Keratinocyte (primary cell): ENCODE results near the gene PTX3. TPM values are rescaled to one million over a fixed set of nuclear protein-coding genes. Genes with fewer than 3 reads are reported as not detected.

Source experiments
- DNase-seq: peaks from one replicate; pipeline ENCODE4 v3.0.0-alpha.2; 2011; ENCODE audit warnings: low read depth, missing footprints, low spot score
- FAIRE-seq: peaks from 2 replicates; lab custom pipeline; 2011; peaks lifted over from hg19 to GRCh38; lab: Jason Lieb, UNC
- H2AFZ ChIP-seq: 2 replicates; pipeline ENCODE4 v1.6.0; 2012; ENCODE audit warnings: low read length, control low read depth, inconsistent platforms; ENCODE audit not compliant: control insufficient read depth
- H3K27ac ChIP-seq: 2 replicates; pipeline ENCODE4 v1.5.1; 2011; ENCODE audit warnings: low read length; ENCODE audit not compliant: control insufficient read depth, insufficient read depth
- H3K27me3 ChIP-seq: 3 replicates; pipeline ENCODE4 v1.6.0; 2011; ENCODE audit warnings: low read length; ENCODE audit not compliant: control insufficient read depth, insufficient read depth; ENCODE audit errors: extremely low read depth
- H3K36me3 ChIP-seq, 2 experiments: 2 replicates in 1 of 2; 3 replicates in 1 of 2; pipeline ENCODE4 v1.5.1; 2011; ENCODE audit warnings: low read length in 2 of 2, mild to moderate bottlenecking in 1 of 2; ENCODE audit not compliant: control insufficient read depth in 2 of 2, insufficient read depth in 2 of 2; ENCODE audit errors: extremely low read depth in 1 of 2
- H3K4me1 ChIP-seq: 3 replicates; pipeline ENCODE4 v1.5.1; 2011; ENCODE audit warnings: low read length; ENCODE audit not compliant: control insufficient read depth, insufficient read depth; ENCODE audit errors: extremely low read depth
- H3K4me2 ChIP-seq: 3 replicates; pipeline ENCODE4 v1.6.0; 2011; ENCODE audit warnings: low read depth, low read length; ENCODE audit not compliant: control insufficient read depth, insufficient read depth; ENCODE audit errors: extremely low read depth
- H3K4me3 ChIP-seq, 3 experiments: fragments of 200-600 bp in 1 of 3; sonication (generic) in 1 of 3; 2 replicates in 2 of 3; 3 replicates in 1 of 3; pipeline ENCODE4 v1.5.1; 2011 to 2016; ENCODE audit warnings: low read length in 3 of 3, mild to moderate bottlenecking in 3 of 3, control low read depth in 2 of 3, inconsistent platforms in 1 of 3, low read depth in 1 of 3, mixed read lengths in 1 of 3, mixed run types in 1 of 3, moderate library complexity in 1 of 3; ENCODE audit not compliant: control insufficient read depth in 2 of 3, insufficient read depth in 2 of 3; ENCODE audit errors: extremely low read depth in 1 of 3
- H3K79me2 ChIP-seq: 2 replicates; pipeline ENCODE4 v1.6.0; 2012; ENCODE audit warnings: low read length; ENCODE audit not compliant: control insufficient read depth, insufficient read depth
- H3K9ac ChIP-seq: 3 replicates; pipeline ENCODE4 v1.6.0; 2011; ENCODE audit warnings: low read length; ENCODE audit not compliant: control insufficient read depth, insufficient read depth; ENCODE audit errors: extremely low read depth
- H3K9me1 ChIP-seq: 3 replicates; pipeline ENCODE4 v1.6.0; 2011; ENCODE audit warnings: low read length; ENCODE audit not compliant: control insufficient read depth, insufficient read depth; ENCODE audit errors: extremely low read depth
- H3K9me3 ChIP-seq: 2 replicates; pipeline ENCODE4 v1.5.1; 2012; ENCODE audit warnings: low read depth, low read length; ENCODE audit not compliant: control insufficient read depth
- H4K20me1 ChIP-seq: 3 replicates; pipeline ENCODE4 v1.6.0; 2011; ENCODE audit warnings: low read length; ENCODE audit not compliant: control insufficient read depth, insufficient read depth; ENCODE audit errors: extremely low read depth
- CTCF ChIP-seq, 3 experiments: IDR thresholded peaks in 1 of 3; conservative IDR thresholded peaks in 1 of 3; optimal IDR thresholded peaks in 1 of 3; 2 replicates in 2 of 3; 3 replicates in 1 of 3; pipeline versions ENCODE3 to v1.5.1; 2011; ENCODE audit warnings: low read length in 3 of 3, mild to moderate bottlenecking in 3 of 3, moderate library complexity in 2 of 3, control low read depth in 1 of 3, inconsistent platforms in 1 of 3; ENCODE audit not compliant: insufficient read depth in 2 of 3; ENCODE audit errors: extremely low read depth in 1 of 3
- EZH2 ChIP-seq: IDR thresholded peaks from one replicate; pipeline ENCODE4 v1.6.1; 2012; ENCODE audit warnings: inconsistent platforms, mild to moderate bottlenecking, low read length, moderate library complexity
- dilution Hi-C: fragments of 300-500 bp; cut with MboI; formaldehyde crosslinking; loops from one replicate; pipeline ENCODE4 v1.7.0; 2020; ENCODE audit warnings: low sequenced_read_pairs; ENCODE audit not compliant: extremely low pct_ligation_motif_present
- polyA plus RNA-seq, 5 experiments: library from polyadenylated mRNA; depleted of rRNA in 3 of 5; stranded (reverse) in 3 of 5; stranded (forward) in 1 of 5; unstranded in 1 of 5; fragments of >200 nt; gene quantifications; 1 replicate in 1 of 5; 2 replicates in 3 of 5; 3 replicates in 1 of 5; pipeline versions ENCODE4 v1.2.1 to v1.2.3, GENCODE V29; 2011 to 2012; ENCODE audit warnings: missing spikeins in 2 of 5, low read depth in 1 of 5, low replicate concordance in 1 of 5

The PTX3 gene
- polyA plus RNA-seq, 1 donor (not counting 4 experiments of a cell fraction or from before 2014, with no cell fraction given) = 0.14 TPM

- Histone ChIP-seq H3K9me1 (no peaks in the 10 kb centered on the region), H3K9ac (no peak overlapping the region), H3K9me3 (no peaks in the 10 kb centered on the region), H3K27me3 (no peaks in the 10 kb centered on the region), H3K27ac (no peak overlapping the region), H4K20me1 (no peaks in the 10 kb centered on the region), H3K36me3 (no peaks in the 10 kb centered on the region), H3K4me2 (no peak overlapping the region), H3K79me2 (no peaks in the 10 kb centered on the region), H3K4me3 (no peak overlapping the region), H3K4me1 (no peaks in the 10 kb centered on the region), H2AFZ (no peak overlapping the region)
- DNase-seq = no peak
- dilution Hi-C loops = no loop called here
- FAIRE-seq = no peak
- TF ChIP-seq CTCF (optimal IDR thresholded peaks at IDR 0.05 in 1 of 3, IDR thresholded peaks at IDR 0.05 in 1 of 3, conservative IDR thresholded peaks at IDR 0.05 in 1 of 3; ENCODE audit: extremely low read depth in 1 of 3, insufficient read depth in 2 of 3, low read length in 3 of 3) (no peak), EZH2 (no peak)
Observed at GRCh38 chr3:157394411-157394810, 42.2 kb upstream of the PTX3 start.

- Histone ChIP-seq H4K20me1 (no peaks in the 10 kb centered on the region), H3K27me3 (no peaks in the 10 kb centered on the region), H3K79me2 (no peaks in the 10 kb centered on the region), H3K36me3 (no peaks in the 10 kb centered on the region), H3K4me2 (no peak overlapping the region), H3K27ac (no peak overlapping the region), H3K4me1 (no peaks in the 10 kb centered on the region), H3K9me1 (no peaks in the 10 kb centered on the region), H3K4me3 (no peak overlapping the region), H3K9me3 (no peaks in the 10 kb centered on the region), H3K9ac (no peak overlapping the region), H2AFZ (no peak overlapping the region)
- dilution Hi-C loops = no loop called here
- DNase-seq (no peak), FAIRE-seq (no peak)
- TF ChIP-seq EZH2 = no peak
Observed at GRCh38 chr3:157398598-157398997, 38.1 kb upstream of the PTX3 start.

GRCh38 chr3:157404381-157404780 lies 32.3 kb upstream of the PTX3 start:
- dilution Hi-C loops = no loop called here
- H3K27me3 ChIP-seq = no peaks in the 10 kb centered on the region
- no peaks in the 10 kb centered on the region for H3K36me3 ChIP-seq
- no peak overlapping the region for H2AFZ ChIP-seq
- no peaks in the 10 kb centered on the region for H3K79me2 ChIP-seq
- no peaks in the 10 kb centered on the region for H3K9me1 ChIP-seq
- no peak for DNase-seq
- TF ChIP-seq EZH2 (no peak), CTCF (optimal IDR thresholded peaks at IDR 0.05 in 1 of 3, IDR thresholded peaks at IDR 0.05 in 1 of 3, conservative IDR thresholded peaks at IDR 0.05 in 1 of 3; ENCODE audit: extremely low read depth in 1 of 3, insufficient read depth in 2 of 3, low read length in 3 of 3) (no peak)
- H4K20me1 ChIP-seq = no peaks in the 10 kb centered on the region
- no peak overlapping the region for H3K27ac ChIP-seq
- H3K4me1 ChIP-seq = peaks cover 10% of the 10 kb centered on the region
- no peak overlapping the region for H3K4me2 ChIP-seq
- H3K9me3 ChIP-seq = no peaks in the 10 kb centered on the region
- no peak for FAIRE-seq
- H3K9ac ChIP-seq = no peak overlapping the region
- H3K4me3 ChIP-seq = no peak overlapping the region
